Heart left ventricle (tissue), 16 donors: ENCODE data around the gene LAMA5. TPM values are rescaled to one million over a fixed set of nuclear protein-coding genes. Genes with fewer than 3 reads are reported as not detected.

Experiments used
- ATAC-seq, 4 donors: fragments of 200-7000 bp; cut with Tn5 transposase; one replicate each; pipeline ENCODE4 v1.9.1; 2020 to 2022; ENCODE audit warnings: moderate library complexity in 4 of 4, mild to moderate bottlenecking in 3 of 4, moderate number of reproducible peaks in 1 of 4
- DNase-seq, 5 donors: peaks; one replicate each; pipeline ENCODE4 v3.0.0-alpha.2; 2020
- H3K27ac ChIP-seq, 12 donors: fragments of 200-600 bp; sonication (generic) in 4 of 12; one replicate each; pipeline versions ENCODE4 v1.5.0 to v1.8.0; 2016 to 2022; ENCODE audit warnings: mild to moderate bottlenecking in 2 of 12
- H3K27me3 ChIP-seq, 9 donors: fragments of 200-600 bp; sonication (generic) in 2 of 9; one replicate each; pipeline versions ENCODE4 v1.5.1 to v1.8.0; 2016 to 2022; ENCODE audit warnings: mild to moderate bottlenecking in 3 of 9
- H3K36me3 ChIP-seq, 9 donors: fragments of 200-600 bp; sonication (generic) in 2 of 9; one replicate each; pipeline versions ENCODE4 v1.5.0 to v1.8.0; 2018 to 2022; ENCODE audit warnings: mild to moderate bottlenecking in 2 of 9
- H3K4me1 ChIP-seq, 12 donors: fragments of 200-600 bp; sonication (generic) in 4 of 12; one replicate each; pipeline versions ENCODE4 v1.5.0 to v1.8.0; 2016 to 2022; ENCODE audit warnings: mild to moderate bottlenecking in 3 of 12
- H3K4me3 ChIP-seq, 12 donors: fragments of 200-600 bp; sonication (generic) in 4 of 12; one replicate each; pipeline versions ENCODE4 v1.5.0 to v1.8.0; 2017 to 2022; ENCODE audit warnings: mild to moderate bottlenecking in 9 of 12, moderate library complexity in 4 of 12
- H3K9me3 ChIP-seq, 12 donors: fragments of 200-600 bp; sonication (generic) in 4 of 12; one replicate each; pipeline versions ENCODE4 v1.5.0 to v1.8.0; 2016 to 2022; ENCODE audit warnings: mild to moderate bottlenecking in 1 of 12
- POLR2A ChIP-seq, 2 donors: fragments of 450-650 bp; IDR thresholded peaks; one replicate each; pipeline ENCODE4 v1.6.1; 2017; ENCODE audit warnings: antibody characterized with exemption in 2 of 2, mild to moderate bottlenecking in 2 of 2, moderate library complexity in 2 of 2
- WGBS, 4 donors: extraction: QIAGEN DNeasy Blood & Tissue Kit in 2 of 4; methylation state at CpG; one replicate each; pipeline versions ENCODE4 v1.1.5 to v1.1.7; 2013 to 2018; 5-methylcytosine and 5-hydroxymethylcytosine counted together
- intact Hi-C, 10 donors: fragments of 100-400 bp; cut with DNase I; formaldehyde crosslinking; loops; one replicate each; pipeline versions ENCODE4 v1.11.1 to v1.14.2; 2022
- polyA plus RNA-seq, 2 donors: library from polyadenylated mRNA; stranded (reverse); fragments of 200-250 nt; gene quantifications; one replicate each; pipeline ENCODE4 v1.2.3, GENCODE V29; 2013
- total RNA-seq, 9 donors: library from RNA; depleted of rRNA in 2 of 9; stranded (reverse); fragments of >200 nt in 2 of 9; fragmentation: NEBNext Ultra II Directional in 3 of 9; extraction: Animal tissue kit (Norgen Biotek cat#: 25700) in 3 of 9; gene quantifications; one replicate each; pipeline versions ENCODE4 v1.1.0 to v1.2.4, GENCODE V29; 2016 to 2023
- TF ChIP-seq, protein P1 (sequence below), 12 donors: fragments of 200-600 bp; sonication (generic) in 4 of 12; IDR thresholded peaks; one replicate each; pipeline versions ENCODE4 v1.5.0 to v1.8.0; 2018 to 2022; ENCODE audit warnings: antibody characterized with exemption in 12 of 12, mild to moderate bottlenecking in 5 of 12
- donor health status: ischemic (EF 13 %, LVEDD 7.1; RV severe dilation, severe dysfunction).
- donor health status: healthy with polysubstance abuse.
- donor health status: DM: no; HTN: yes; CAD: no.
- donor health status: DM: no; HTN: no; CAD: no.
- donor health status: ischemic (EF 25% LVEDD 6.9; RV normal size, moderate dysfunction).
- donor health status: ischemic (EF 25% LVEDD 5.7; RV mildly dilated, moderate dysfunction).
- donor health status: healthy.
- donor health status: DM: yes; HTN: yes; CAD: no.
- donor health status: ischemic (EF 35%, LVEDD 5.7; RV mildly dilated, moderate dysfunction).
- donor health status: nonischemic (EF 11% LVEDD 7.7; RV severe dilation, severe dysfunction).
- donor health status: DM: yes; HTN: yes; CAD: no.
- donor health status: PGD.
- donor health status: ischemic (EF 29% LVEDD 5.4; RV normal size, mild dysfunction).
- donor health status: nonischemic (EF 23%, LVEDD 6.1; RV moderate dilation, normal function).

LAMA5 gene
- total and polyA plus RNA-seq, 11 donors: 57.4 to 128 (median 73.6) TPM

GRCh38 chr20:62334881-62335280 is 32.2 kb downstream of the LAMA5 start:
- H3K4me1 ChIP-seq: peaks cover 0 to 5% (median 0%) of the 10 kb centered on the region in 12 donors
- TF ChIP-seq, protein P1, sequence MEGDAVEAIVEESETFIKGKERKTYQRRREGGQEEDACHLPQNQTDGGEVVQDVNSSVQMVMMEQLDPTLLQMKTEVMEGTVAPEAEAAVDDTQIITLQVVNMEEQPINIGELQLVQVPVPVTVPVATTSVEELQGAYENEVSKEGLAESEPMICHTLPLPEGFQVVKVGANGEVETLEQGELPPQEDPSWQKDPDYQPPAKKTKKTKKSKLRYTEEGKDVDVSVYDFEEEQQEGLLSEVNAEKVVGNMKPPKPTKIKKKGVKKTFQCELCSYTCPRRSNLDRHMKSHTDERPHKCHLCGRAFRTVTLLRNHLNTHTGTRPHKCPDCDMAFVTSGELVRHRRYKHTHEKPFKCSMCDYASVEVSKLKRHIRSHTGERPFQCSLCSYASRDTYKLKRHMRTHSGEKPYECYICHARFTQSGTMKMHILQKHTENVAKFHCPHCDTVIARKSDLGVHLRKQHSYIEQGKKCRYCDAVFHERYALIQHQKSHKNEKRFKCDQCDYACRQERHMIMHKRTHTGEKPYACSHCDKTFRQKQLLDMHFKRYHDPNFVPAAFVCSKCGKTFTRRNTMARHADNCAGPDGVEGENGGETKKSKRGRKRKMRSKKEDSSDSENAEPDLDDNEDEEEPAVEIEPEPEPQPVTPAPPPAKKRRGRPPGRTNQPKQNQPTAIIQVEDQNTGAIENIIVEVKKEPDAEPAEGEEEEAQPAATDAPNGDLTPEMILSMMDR (IDR thresholded peaks at IDR 0.05): no peak
- TF ChIP-seq POLR2A (IDR thresholded peaks at IDR 0.05): no peak
- H3K27ac ChIP-seq: no peak overlapping the region
- DNase-seq (no peak), ATAC-seq (no peak)
- intact Hi-C loops: no loop called here
- H3K27me3 ChIP-seq: no peaks in the 10 kb centered on the region
- no peaks in the 10 kb centered on the region for H3K9me3 ChIP-seq
- 92 to 94% (median 94%) methylated on average over 10 to 13 of the region's 13 CpGs for WGBS, 4 donors
- no peak overlapping the region for H3K4me3 ChIP-seq
- H3K36me3 ChIP-seq: peaks cover 0 to 96% (median 87%) of the 10 kb centered on the region in 9 donors

DNA sequence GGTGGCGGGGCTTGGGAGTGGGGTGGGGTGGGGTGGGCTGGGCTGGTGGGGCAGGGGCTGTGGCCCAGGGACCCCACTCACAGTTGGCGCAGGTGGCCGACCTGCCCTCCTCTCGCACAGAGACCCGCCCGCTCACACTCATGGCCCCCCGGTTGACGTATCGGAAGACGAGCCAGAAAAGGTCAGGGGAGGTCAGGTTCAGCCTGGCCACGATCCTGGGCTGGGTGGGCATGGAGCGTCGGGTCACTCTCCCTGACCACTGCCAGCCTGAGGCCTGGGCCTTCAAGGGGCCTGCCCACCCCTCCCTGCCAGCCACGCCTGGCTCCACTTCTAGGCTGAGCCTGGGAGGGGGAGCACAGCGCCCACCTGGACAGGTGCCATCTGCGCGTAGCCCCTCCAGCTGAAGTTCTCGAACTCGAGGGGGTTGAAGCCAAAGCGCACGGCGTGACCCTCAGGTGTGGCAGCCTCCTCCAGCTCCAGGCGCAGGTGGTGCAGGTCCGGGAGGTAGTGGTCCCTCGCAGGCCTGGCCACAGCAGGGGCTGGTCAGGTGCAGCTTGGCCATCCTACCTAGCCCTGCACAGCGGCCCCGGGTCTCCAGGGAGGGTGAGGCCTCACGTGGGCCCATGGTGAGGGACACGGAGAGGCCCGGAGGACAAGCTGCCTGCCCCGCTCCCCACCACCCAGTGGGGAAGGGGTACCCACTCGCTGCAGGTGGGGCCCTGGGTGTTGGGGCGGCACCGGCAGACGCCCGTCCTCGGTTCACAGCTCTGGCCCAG is 33.1 kb downstream of the LAMA5 start:
- peaks cover 0 to 97% (median 87%) of the 10 kb centered on the region in 9 donors for H3K36me3 ChIP-seq
- no peak for ATAC-seq
- 72 to 92% (median 87%) methylated on average over 11 to 37 of the region's 37 CpGs for WGBS, 4 donors

DNA sequence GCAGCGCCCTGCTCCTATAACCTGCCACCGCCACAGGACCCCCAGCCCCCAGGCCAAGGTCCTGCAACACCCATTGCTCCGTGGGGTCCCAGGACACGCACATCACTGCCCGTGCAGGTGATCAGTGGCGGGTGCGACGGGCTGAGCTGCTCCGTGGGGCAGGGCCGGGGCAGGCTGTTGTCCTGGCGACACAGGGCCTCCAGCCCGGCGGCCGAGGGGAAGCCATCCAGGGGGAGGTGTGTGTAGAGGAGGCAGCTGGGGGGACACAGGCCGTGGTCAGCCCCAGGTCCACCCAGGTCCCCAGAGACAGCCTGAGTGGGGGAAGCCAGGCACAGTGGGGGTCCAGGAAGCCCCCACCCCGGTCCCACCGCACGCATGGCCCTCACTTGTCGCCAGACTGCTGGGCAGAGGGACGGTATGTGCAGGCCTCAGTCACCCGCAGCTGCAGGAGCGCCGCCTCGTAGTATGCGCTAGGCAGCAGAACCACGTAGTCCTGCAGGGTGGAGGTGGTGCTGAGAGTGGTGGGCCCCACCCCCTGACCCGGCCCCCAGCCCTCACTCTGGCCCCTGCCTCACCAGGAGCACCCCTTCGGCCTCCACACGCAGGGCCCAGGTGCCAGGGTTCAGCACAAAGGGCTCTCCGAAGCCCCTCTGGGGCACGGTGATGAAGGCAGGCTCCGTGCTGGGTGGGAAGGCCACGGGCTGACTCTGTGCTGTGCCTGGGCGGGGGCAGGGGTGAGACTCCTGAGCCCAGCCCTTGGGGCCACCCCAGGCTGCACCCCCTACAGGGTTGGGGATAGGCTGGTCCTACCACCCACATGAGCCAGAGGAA is 33.9 kb downstream of the LAMA5 start:
- no peak overlapping the region for H3K4me3 ChIP-seq
- H3K27ac ChIP-seq: no peak overlapping the region
- ATAC-seq: no peak
- peaks cover 0 to 5% (median 0%) of the 10 kb centered on the region in 12 donors for H3K4me1 ChIP-seq
- TF ChIP-seq, protein P1 (IDR thresholded peaks at IDR 0.05): no peak
- no peak for TF ChIP-seq POLR2A (IDR thresholded peaks at IDR 0.05)
- no peaks in the 10 kb centered on the region for H3K9me3 ChIP-seq
- peaks cover 0 to 98% (median 87%) of the 10 kb centered on the region in 9 donors for H3K36me3 ChIP-seq
- peak in 1 of 5 donors; percentile 26 for DNase-seq
- intact Hi-C loops: no loop called here
- no peaks in the 10 kb centered on the region for H3K27me3 ChIP-seq
- 93 to 94% (median 94%) methylated on average over 23 to 34 of the region's 34 CpGs for WGBS, 4 donors

More for the DNA sequence above, 33.1 kb downstream of the LAMA5 start:
- H3K4me3 ChIP-seq: no peak overlapping the region
- no peak overlapping the region for H3K27ac ChIP-seq
- no peaks in the 10 kb centered on the region for H3K9me3 ChIP-seq
- intact Hi-C loops: no loop called here
- H3K27me3 ChIP-seq: no peaks in the 10 kb centered on the region
- TF ChIP-seq, protein P1 (IDR thresholded peaks at IDR 0.05): no peak
- no peak for TF ChIP-seq POLR2A (IDR thresholded peaks at IDR 0.05)
- DNase-seq: peak in 1 of 5 donors; percentile 20
- H3K4me1 ChIP-seq: peaks cover 0 to 5% (median 0%) of the 10 kb centered on the region in 12 donors

DNA sequence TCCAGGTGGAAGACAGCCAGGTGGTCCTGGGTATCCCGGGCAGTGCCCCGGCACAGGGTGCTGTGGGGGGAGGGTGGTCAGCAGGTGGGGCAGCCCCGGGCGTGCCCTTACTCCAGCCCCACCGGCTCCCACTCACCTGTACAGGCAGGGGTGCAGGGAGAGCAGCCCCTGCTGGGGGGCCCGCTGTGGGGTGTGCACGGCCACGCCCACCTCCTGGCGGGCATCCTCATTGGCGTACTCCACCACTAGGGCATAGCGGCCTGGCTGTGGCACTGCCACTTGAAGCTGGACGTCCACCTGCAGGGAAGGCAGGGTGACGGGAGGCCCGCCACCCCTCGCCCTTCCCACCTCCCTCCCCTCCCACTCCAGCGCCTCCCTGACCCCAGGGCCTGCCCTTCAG is 34.7 kb downstream of the LAMA5 start:
- peaks cover 0 to 5% (median 0%) of the 10 kb centered on the region in 12 donors for H3K4me1 ChIP-seq
- H3K27me3 ChIP-seq: no peaks in the 10 kb centered on the region
- DNase-seq (peak in 1 of 5 donors; percentile 22), ATAC-seq (no peak)
- 83 to 91% (median 86%) methylated on average over 14 to 16 of the region's 16 CpGs for WGBS, 4 donors
- H3K4me3 ChIP-seq: no peak overlapping the region
- intact Hi-C loops: no loop called here
- H3K9me3 ChIP-seq: no peaks in the 10 kb centered on the region
- peaks cover 3 to 98% (median 87%) of the 10 kb centered on the region in 9 donors for H3K36me3 ChIP-seq
- no peak overlapping the region for H3K27ac ChIP-seq
- no peak for TF ChIP-seq POLR2A (IDR thresholded peaks at IDR 0.05)
- TF ChIP-seq, protein P1 (IDR thresholded peaks at IDR 0.05): no peak
